A549 (cell line): ENCODE data around the gene VSNL1. TPM values are rescaled to one million over a fixed set of nuclear protein-coding genes. Genes with fewer than 3 reads are reported as not detected.

Experiments used
- ATAC-seq, 2 experiments: fragments of 200-7000 bp in 1 of 2; fragments of >200 bp in 1 of 2; cut with Nextera tagmentation in 1 of 2; cut with Tn5 transposase in 1 of 2; 3 replicates each; pipeline versions ENCODE4 v1.8.0 to v1.9.1; 2018 to 2020; ENCODE audit warnings: mild to moderate bottlenecking in 1 of 2, moderate library complexity in 1 of 2
- CTCF ChIA-PET: fragments of 300-600 bp; sonication (Branson Sonifier 250); formaldehyde crosslinking; extraction: SDS; loops from one replicate; lab custom pipeline; 2021; ENCODE audit warnings: antibody characterized with exemption, inconsistent platforms; lab: Yijun Ruan, JAX
- POLR2A ChIA-PET: fragments of 350-600 bp; formaldehyde crosslinking; extraction: SDS; loops from one replicate; lab custom pipeline; 2021; ENCODE audit warnings: antibody characterized with exemption, inconsistent platforms; lab: Yijun Ruan, JAX
- DNase-seq, 2 experiments: peaks; one replicate each; pipeline versions ENCODE4 v3.0.0 to v3.0.0-alpha.2; 2011 to 2016; ENCODE audit warnings: low read depth in 1 of 2, low spot score in 1 of 2
- FAIRE-seq: peaks from 2 replicates; lab custom pipeline; 2011; peaks lifted over from hg19 to GRCh38; lab: Jason Lieb, UNC
- H3K27ac ChIP-seq, 2 experiments: fragments of >200 bp; sonication (Bioruptor Twin); formaldehyde crosslinking; 3 replicates each; pipeline ENCODE4 v1.5.1; 2016 to 2017
- H3K4me1 ChIP-seq: fragments of >200 bp; sonication (Bioruptor Twin); formaldehyde crosslinking; 3 replicates; pipeline ENCODE4 v1.6.1; 2016
- H3K4me2 ChIP-seq: fragments of >200 bp; sonication (Bioruptor Twin); formaldehyde crosslinking; 3 replicates; pipeline ENCODE4 v1.6.1; 2016
- H3K4me3 ChIP-seq: fragments of >200 bp; sonication (Bioruptor Twin); formaldehyde crosslinking; 3 replicates; pipeline ENCODE4 v1.5.1; 2016
- H3K9me3 ChIP-seq: fragments of >200 bp; sonication (Bioruptor Twin); formaldehyde crosslinking; 3 replicates; pipeline ENCODE4 v1.6.1; 2016
- ATOH8 ChIP-seq: fragments of 250-450 bp; sonication (Bioruptor Pico); IDR thresholded peaks from 2 replicates; pipeline ENCODE4 v1.5.0; 2020; ENCODE audit warnings: low read depth, mild to moderate bottlenecking, moderate library complexity
- BHLHE40 ChIP-seq: IDR thresholded peaks from 2 replicates; pipeline ENCODE4 v1.6.1; 2012; ENCODE audit warnings: low read depth, low read length, inconsistent platforms
- CBX2 ChIP-seq: fragments of 200-600 bp; sonication (generic); IDR thresholded peaks from 2 replicates; pipeline ENCODE4 v1.6.1; 2016; ENCODE audit warnings: low read depth, mild to moderate bottlenecking, borderline replicate concordance
- CBX8 ChIP-seq: fragments of 200-600 bp; sonication (generic); IDR thresholded peaks from 2 replicates; pipeline ENCODE4 v1.6.1; 2016
- E2F6 ChIP-seq: IDR thresholded peaks from 2 replicates; pipeline ENCODE4 v1.6.1; 2012; ENCODE audit warnings: low read depth, borderline replicate concordance
- ELK1 ChIP-seq: fragments of 150-350 bp; IDR thresholded peaks from 2 replicates; pipeline ENCODE4 v1.6.1; 2014; ENCODE audit warnings: low read depth, mild to moderate bottlenecking, low read length
- GATA3 ChIP-seq: IDR thresholded peaks from 2 replicates; pipeline ENCODE4 v1.6.1; 2012; ENCODE audit warnings: borderline replicate concordance
- HES2 ChIP-seq: fragments of >200 bp; sonication (Bioruptor Twin); formaldehyde crosslinking; IDR thresholded peaks from 2 replicates; pipeline ENCODE4 v1.6.1; 2016
- HMGXB4 ChIP-seq: fragments of 250-450 bp; sonication (Bioruptor Pico); IDR thresholded peaks from 2 replicates; pipeline ENCODE4 v1.5.0; 2021; ENCODE audit warnings: mild to moderate bottlenecking, moderate library complexity, borderline replicate concordance
- JUN ChIP-seq, 2 experiments: fragments of >200 bp; sonication (Bioruptor Twin); formaldehyde crosslinking; IDR thresholded peaks; 2 replicates in 1 of 2; 3 replicates in 1 of 2; pipeline ENCODE4 v1.6.1; 2016 to 2017
- JUNB ChIP-seq: fragments of >200 bp; sonication (Bioruptor Twin); formaldehyde crosslinking; IDR thresholded peaks from 2 replicates; pipeline ENCODE4 v1.6.1; 2016
- KDM1A ChIP-seq: fragments of 200-600 bp; sonication (generic); IDR thresholded peaks from 2 replicates; pipeline ENCODE4 v1.6.1; 2016; ENCODE audit warnings: low read depth, mild to moderate bottlenecking
- PBX3 ChIP-seq: IDR thresholded peaks from 2 replicates; pipeline ENCODE4 v1.6.1; 2012
- RAD21 ChIP-seq, 2 experiments: fragments of >200 bp in 1 of 2; sonication (Bioruptor Twin) in 1 of 2; formaldehyde crosslinking in 1 of 2; IDR thresholded peaks in 1 of 2; conservative IDR thresholded peaks in 1 of 2; 2 replicates in 1 of 2; 3 replicates in 1 of 2; pipeline ENCODE4 v1.6.1; 2012 to 2018; ENCODE audit warnings: inconsistent platforms in 1 of 2
- RARB ChIP-seq: fragments of 250-450 bp; sonication (Bioruptor Pico); IDR thresholded peaks from 2 replicates; pipeline ENCODE4 v1.8.0; 2021; ENCODE audit warnings: mild to moderate bottlenecking, moderate library complexity
- RNF2 ChIP-seq: fragments of 200-600 bp; sonication (generic); IDR thresholded peaks from 2 replicates; pipeline ENCODE4 v1.6.1; 2016; ENCODE audit warnings: low read depth, mild to moderate bottlenecking, antibody characterized with exemption, moderate library complexity, borderline replicate concordance
- SREBF2 ChIP-seq: fragments of 450-650 bp; IDR thresholded peaks from 2 replicates; pipeline ENCODE4 v1.6.1; 2014; ENCODE audit warnings: mild to moderate bottlenecking, moderate library complexity
- TFCP2L1 ChIP-seq: fragments of 250-450 bp; sonication (Bioruptor Pico); IDR thresholded peaks from 2 replicates; pipeline ENCODE4 v1.5.0; 2021; ENCODE audit warnings: mild to moderate bottlenecking
- USF2 ChIP-seq: fragments of 450-650 bp; IDR thresholded peaks from 2 replicates; pipeline ENCODE4 v1.6.1; 2014; ENCODE audit warnings: antibody characterized with exemption
- ZFP36 ChIP-seq: fragments of 450-650 bp; IDR thresholded peaks from 2 replicates; pipeline ENCODE4 v1.6.1; 2014; ENCODE audit warnings: borderline replicate concordance; ENCODE audit not compliant: partially characterized antibody
- WGBS: methylation state at CpG from one replicate; pipeline ENCODE4 v1.1.6; 2017; ENCODE audit errors: missing lambda C conversion rate; 5-methylcytosine and 5-hydroxymethylcytosine counted together
- polyA plus RNA-seq, 4 experiments: library from polyadenylated mRNA; depleted of rRNA in 3 of 4; stranded (reverse); fragments of >200 nt; fragmentation: RNase III in 1 of 4; extraction: RNeasy Plus Mini Kit Qiagen cat#74134 plus additional on column Dnase treatment in 1 of 4; gene quantifications; 2 replicates in 3 of 4; 3 replicates in 1 of 4; pipeline ENCODE4 v1.2.3, GENCODE V29; 2011 to 2017

Gene VSNL1
- polyA plus RNA-seq, 2 of the 4 experiments (the other 2 are of a cell fraction) = not detected

- TF ChIP-seq HMGXB4 (CRISPR knock-in tag) = no peak
- TF ChIP-seq SREBF2 = no peak
- no peak for TF ChIP-seq RAD21 (conservative IDR thresholded peaks at IDR 0.05 in 1 of 2, IDR thresholded peaks at IDR 0.05 in 1 of 2)
These were observed 94.5 kb downstream of the VSNL1 start (continued) for GRCh38 chr2:17634997-17635396.

GRCh38 chr2:17636257-17636656, 95.8 kb downstream of the VSNL1 start:
- POLR2A ChIA-PET = no interaction called here
- Histone ChIP-seq H3K4me2 (no peak overlapping the region), H3K4me1 (no peaks in the 10 kb centered on the region), H3K4me3 (no peak overlapping the region), H3K9me3 (no peaks in the 10 kb centered on the region), H3K27ac (no peak overlapping the region)
- 29% methylated on average over 3 of the region's 3 CpGs for WGBS
- no peak for ATAC-seq
- CTCF ChIA-PET = interaction anchor here (1.3 to 6.6 kb wide), 4 partner anchors 9 to 38 kb away, joined by 3 to 53 read pairs (median 7); no protein-coding TSS in a partner anchor
- no peak for FAIRE-seq
- no peak for TF ChIP-seq PBX3
- no peak for TF ChIP-seq JUN (IDR thresholded peaks at IDR 0.05)
- TF ChIP-seq ATOH8 (CRISPR knock-in tag) = no peak
- no peak for TF ChIP-seq RARB (CRISPR knock-in tag)
- TF ChIP-seq USF2 = no peak
- no peak for TF ChIP-seq KDM1A
- no peak for TF ChIP-seq TFCP2L1 (CRISPR knock-in tag)
- TF ChIP-seq BHLHE40 = no peak
- no peak for TF ChIP-seq GATA3
- no peak for TF ChIP-seq E2F6
- TF ChIP-seq HES2 = no peak
- no peak for TF ChIP-seq HMGXB4 (CRISPR knock-in tag)
- DNase-seq = no peak

- no peaks in the 10 kb centered on the region for H3K4me1 ChIP-seq
- POLR2A ChIA-PET = no interaction called here
- CTCF ChIA-PET = interaction anchor here (1.5 to 6.6 kb wide), 2 partner anchors 8 to 12 kb away, joined by 3 to 53 read pairs; no protein-coding TSS in a partner anchor
- FAIRE-seq (no peak), DNase-seq (no peak), ATAC-seq (no peak)
- no peak overlapping the region for H3K27ac ChIP-seq
- no peak overlapping the region for H3K4me2 ChIP-seq
- no peaks in the 10 kb centered on the region for H3K9me3 ChIP-seq
- 63% methylated on average over 8 of the region's 8 CpGs for WGBS
- no peak overlapping the region for H3K4me3 ChIP-seq
- no peak for TF ChIP-seq E2F6
- no peak for TF ChIP-seq CBX2
- no peak for TF ChIP-seq ZFP36
- no peak for TF ChIP-seq RARB (CRISPR knock-in tag)
- no peak for TF ChIP-seq RNF2
- no peak for TF ChIP-seq ELK1
- TF ChIP-seq TFCP2L1 (CRISPR knock-in tag) = no peak
- no peak for TF ChIP-seq CBX8
- TF ChIP-seq KDM1A = no peak
- no peak for TF ChIP-seq HES2
- no peak for TF ChIP-seq JUNB
These were observed 96.8 kb downstream of the VSNL1 start for GRCh38 chr2:17637131-17637906.
